Dermis lymphatic vessel endothelial cell (primary cell): ENCODE data around the gene LRRC1. TPM values are rescaled to one million over a fixed set of nuclear protein-coding genes. Genes with fewer than 3 reads are reported as not detected.

ENCODE experiments used
- total RNA-seq: library from RNA; depleted of rRNA; stranded (reverse); fragments of >200 nt; gene quantifications from 2 replicates; pipeline ENCODE4 v1.2.1, GENCODE V29; 2014

The LRRC1 gene
- total RNA-seq = 80.4 and 116 TPM in 2 replicates

DNA sequence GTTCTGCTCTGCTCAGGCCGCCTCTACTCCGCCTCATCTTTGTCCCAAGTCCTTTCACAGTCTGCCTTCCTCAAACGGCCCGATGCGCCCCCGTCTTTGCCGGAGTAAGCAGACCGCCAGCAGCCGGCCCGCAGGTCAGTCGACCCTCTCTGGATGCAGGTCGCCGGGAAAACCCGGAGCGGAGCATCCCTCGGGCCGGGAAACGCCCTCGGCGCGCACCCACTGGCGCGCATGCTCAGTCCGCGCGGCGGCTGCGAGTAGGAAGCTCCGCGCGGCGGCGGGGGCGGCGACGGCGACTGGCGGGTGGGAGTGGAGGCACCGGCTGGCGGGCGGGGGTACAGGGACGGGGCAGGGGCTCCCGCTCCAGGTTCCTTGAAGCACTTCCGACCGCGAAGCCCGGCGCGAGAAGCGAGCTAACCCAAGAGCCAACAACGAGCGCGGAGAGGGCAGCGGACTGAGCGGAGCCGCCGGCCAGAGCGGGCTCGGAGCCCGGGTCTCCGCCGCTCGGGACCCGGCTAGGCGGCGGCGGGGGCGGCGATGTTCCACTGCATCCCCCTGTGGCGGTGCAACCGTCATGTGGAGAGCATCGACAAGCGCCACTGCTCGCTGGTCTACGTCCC, at the start of gene LRRC1:
Gene LRRC1, plus strand, starts transcription at position 286 of the 620 bp plus-strand sequence. Its CDS starts 252 bp downstream, at position 538.

Other genes starting within 250 kb of the LRRC1 start
- 33.9 and 36.6 TPM in 2 replicates for gene GCLC, start 249.9 kb upstream of the LRRC1 start, total RNA-seq
- 0.17 and 0.33 TPM in 2 replicates for gene KLHL31, start 129.2 kb upstream of the LRRC1 start, total RNA-seq